ENCODE measurements around the gene GPR39. TPM values are rescaled to one million over a fixed set of nuclear protein-coding genes. Genes with fewer than 3 reads are reported as not detected.

Gene GPR39
- total RNA-seq, 1 donor from 2014 or later, result not detected

DNA sequence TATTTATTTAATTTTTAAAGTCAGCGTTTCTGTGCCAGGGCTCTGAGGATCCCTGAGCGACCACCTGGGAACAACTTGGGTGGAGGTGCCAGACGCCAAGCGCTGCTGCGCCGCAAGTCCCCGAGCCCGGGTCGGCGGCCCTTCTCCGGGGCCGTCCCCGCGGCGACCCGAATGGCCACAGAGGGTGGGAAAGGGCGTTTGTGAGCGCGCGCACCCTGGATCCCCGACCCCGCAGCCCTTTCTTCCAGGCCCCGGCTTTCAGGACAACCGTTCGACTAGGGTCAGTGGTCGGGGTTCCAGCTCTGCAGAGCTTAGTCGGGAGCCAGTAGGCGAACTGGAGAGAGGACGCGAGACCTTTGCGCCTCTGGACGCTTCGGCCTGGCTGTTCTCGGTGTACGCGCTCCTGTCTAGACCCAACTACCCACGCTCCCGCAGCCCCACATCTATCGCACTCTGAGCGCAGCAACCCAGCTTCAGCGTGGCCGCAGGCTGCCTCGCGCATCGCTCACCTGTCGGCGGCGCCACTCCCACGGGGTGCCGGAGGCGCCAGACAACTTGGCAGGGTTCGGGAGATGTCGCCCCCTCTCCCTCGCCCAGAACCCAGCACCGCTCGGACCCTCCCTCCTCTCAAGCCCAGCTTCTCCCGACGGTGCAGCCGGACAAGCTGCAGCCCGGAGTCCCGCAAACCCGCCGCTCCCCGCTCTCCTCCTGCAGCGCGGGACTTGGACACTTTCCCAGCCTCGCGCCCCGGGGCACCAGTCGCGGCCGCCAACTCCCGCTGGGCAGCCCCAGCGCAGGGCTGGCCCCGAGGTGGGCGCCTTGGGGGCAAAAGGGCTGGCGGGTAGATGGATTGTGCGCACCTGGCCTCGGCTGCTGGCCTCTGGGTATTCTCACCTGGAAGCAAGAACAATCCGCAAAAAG, 252.6 kb downstream of the GPR39 start:
- DNase-seq (ENCODE audit: low read depth, low spot score), result no peak

DNA sequence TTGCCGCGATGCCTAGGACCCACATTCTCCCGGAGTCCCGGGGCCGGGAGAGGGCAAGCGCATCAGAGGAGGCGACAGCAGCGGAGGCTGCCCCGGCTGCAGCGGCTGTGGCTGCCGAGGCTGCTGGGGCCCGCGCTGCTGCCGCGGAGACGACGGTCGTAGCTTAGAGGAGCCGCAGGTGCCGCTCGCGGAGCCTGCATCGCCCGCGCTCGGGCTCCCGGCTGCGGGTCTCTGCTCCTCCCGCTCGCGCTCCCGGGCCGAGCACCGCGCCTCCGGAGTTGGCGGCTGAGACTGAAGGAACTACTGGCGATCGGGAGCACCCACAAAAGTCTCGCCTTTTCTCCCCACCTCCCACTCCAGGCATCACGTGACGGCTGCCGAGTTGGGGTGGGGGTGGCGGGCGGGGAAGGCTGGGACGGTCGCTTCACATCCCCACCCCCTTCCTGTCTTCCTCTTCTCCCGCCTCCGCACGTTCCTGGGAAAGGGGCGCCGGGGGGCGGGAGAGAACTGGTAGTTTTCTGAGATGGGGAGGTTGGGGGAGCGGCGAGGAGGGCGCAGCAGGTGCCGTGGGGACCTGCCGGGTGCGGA, 253.4 kb downstream of the GPR39 start, which contains the start of gene LYPD1:
Gene LYPD1, minus strand, starts transcription at position 298 of the 588 bp plus-strand sequence. Its CDS starts 273 bp downstream, at position 25.
- no peak for DNase-seq (ENCODE audit: low read depth, low spot score)

DNA sequence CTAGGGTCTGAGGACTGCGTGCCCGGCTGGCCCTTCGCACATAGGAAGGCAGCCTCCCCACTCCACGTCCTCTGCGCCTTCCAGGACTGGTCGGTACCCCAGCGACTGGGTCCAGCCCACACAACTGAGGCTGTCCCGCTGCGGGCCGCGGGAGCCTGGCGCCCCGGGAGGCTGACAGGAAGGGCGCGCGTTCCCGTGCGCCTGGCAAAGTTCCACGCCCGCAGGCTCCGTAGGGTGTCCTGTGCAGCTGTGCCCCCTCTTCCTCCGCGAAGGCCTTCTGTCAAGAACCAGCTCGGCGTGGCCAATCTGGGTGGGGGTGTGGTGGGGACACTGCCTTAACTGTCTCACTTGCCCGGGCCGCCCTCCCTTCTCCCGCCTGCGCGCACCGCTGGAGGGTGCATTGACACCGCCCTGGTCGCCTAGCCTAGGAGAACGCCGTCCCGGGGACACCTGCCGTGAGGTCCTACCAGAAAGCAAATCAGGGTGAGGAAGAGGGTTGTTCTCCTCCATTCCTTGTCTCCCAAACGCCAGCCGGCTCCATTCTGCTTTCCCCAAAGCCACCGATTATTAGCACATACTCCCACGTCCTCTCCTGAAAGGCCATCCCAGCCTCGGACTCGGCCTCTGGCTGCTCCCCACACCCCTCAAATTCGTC, 254.0 kb downstream of the GPR39 start:
- DNase-seq (ENCODE audit: low read depth, low spot score), result no peak

DNA sequence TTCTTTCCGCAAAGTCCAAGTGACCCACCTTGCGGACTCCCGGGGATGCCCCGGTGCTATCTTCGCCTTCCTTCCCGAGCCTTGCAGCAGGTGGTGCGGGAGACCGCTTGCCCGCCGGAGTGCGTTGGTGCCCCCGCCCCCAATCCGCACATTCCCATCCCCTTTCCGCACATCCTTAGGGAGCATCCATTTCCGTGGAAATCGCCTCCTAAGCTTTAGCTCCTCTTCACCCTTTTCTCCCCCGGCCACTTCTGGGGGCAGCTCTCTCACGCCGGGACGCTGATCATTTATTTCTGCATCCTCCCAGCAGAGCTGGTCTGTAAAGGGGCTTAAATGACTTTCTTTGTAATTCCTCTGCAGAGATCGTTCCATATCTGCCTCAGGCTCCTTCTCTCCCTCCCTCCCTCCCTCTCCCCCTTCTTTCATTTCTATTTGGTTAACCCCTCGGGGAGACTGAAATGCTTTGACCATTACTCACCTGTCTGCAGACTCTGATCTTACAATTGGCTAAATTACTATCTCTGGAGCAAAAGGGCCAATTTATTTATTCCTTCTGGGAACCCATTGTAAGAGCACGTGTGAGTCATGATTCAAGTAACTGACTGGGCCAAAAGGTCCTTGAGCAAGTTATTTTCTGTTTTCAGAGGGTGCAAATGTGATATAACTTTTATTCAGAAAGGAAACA, 254.7 kb downstream of the GPR39 start:
- peak; percentile 78 for DNase-seq (ENCODE audit: low read depth, low spot score)

DNA sequence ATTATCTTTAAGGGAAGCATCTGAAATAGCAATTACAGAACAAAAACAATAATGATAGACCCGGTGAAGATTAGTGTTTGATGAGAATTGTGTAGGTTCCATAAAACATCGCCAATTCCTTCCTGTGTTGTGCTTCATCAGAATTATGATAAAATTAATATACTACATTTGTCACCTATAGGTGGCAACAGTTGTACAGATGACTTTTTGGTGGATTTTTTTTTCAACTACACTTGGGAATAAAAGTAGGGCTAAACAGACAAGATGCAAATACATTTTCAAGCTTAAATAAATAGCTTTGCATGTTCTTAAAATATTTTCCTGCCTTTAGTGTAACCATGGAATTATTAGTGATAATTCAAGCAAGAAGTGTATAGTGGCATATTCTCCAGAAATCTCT, 260.4 kb downstream of the GPR39 start:
- no peak for DNase-seq (ENCODE audit: low read depth, low spot score)

DNA sequence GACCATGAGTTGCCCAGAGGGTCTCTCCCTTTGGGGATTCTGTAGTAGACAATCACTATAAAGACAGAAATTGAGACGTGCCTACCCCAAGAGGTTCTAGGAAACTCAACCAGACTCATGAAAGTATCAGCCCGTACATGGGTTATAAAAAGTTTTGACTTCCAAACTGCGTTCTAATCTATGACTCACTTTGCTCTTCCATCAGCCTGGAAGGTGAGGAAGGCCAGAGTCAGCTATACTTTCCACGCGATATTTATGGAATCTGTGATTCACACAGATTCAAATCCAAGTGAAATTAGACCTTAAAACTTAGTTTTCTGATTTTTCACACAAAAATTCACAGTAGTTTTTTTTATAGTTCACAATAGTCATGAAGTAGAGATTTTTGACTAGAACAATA, 261.1 kb downstream of the GPR39 start:
- no peak for DNase-seq (ENCODE audit: low read depth, low spot score)

DNA sequence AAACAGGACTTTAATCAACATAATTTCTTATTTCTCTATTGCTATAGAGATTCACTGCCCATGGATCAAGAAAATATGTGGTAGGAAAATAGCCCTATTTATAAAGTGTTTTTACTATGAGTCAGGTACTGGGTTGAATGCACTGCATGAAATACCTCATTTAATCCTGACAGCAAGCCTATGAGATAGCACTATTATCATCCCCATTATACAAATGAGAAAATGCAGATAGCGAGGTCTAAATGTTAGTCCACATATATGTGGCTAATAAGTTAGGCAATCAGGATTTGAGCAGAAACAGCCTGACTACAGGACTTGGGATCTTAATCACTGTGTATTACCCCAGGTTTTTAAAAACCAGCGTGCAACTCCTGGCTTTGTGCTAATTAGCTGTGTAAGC, 261.9 kb downstream of the GPR39 start:
- no peak for DNase-seq (ENCODE audit: low read depth, low spot score)

DNA sequence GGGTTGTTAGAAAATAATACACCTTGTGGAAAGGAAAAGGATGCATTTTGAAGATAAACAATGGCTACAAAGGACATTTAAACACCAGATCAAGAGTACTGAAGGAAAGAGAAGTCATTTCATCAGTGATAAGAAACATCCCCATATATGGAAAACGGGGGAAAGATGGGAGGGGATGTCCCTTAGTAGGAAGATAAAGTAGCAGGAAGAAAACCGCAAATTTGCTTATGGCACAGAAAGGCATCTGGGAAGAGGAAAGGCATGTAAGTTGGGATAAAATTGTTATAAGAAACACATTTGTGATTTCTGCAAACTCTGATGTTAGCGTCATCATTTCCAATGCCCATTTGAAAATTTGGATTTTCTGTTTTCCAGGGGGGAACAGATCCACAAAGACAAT, 263.9 kb downstream of the GPR39 start:
- no peak for DNase-seq (ENCODE audit: low read depth, low spot score)

DNA sequence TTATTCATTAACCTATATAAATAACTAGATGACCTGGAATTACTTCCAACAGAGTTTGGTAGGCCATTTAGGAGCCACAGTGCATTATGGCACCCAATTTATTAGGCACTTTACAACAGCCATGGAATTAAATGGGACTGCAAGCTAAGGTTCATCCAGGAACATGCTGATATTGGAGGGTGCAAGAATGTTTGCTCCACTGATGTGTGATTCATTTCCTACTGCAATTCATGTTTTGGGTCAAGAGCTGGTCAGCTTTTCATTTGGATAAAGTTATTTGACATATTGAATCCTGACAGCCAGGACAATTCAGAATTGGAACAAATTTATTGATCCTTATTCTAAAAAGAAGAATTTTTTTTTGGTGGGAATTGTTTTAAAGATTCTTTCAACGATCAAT, 265.2 kb downstream of the GPR39 start:
- DNase-seq (ENCODE audit: low read depth, low spot score), result no peak

DNA sequence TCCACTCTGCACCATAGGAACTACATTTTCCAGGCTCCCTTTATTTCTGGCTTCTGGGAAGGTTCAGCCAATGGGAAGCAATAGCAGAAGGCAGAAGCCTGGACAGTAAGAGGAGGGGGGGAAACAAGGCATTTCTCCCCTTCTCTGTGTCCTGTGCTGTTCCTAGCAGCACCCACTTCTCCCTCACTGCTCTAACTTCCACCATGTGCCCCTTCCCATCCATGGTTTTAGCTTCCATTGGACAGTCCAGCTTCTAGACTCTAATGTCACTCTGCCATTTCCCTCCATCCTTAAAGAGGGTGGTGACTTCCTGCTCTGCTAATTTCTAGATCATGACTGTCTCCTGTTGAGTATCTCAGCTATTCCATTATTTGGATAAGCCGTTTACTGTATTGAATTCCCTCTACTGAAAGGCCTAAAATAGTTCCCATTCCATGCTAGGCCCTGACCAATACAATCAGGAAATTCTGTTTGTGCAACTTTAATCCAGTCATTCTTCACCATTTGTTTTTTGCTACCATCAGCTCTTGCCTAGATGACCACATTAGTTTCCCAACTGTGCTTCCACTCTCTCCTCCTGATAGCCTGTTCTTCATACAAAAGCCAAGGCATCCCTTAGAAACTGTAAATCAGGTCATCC, 274.2 kb downstream of the GPR39 start:
- DNase-seq (ENCODE audit: low read depth, low spot score), result no peak

DNA sequence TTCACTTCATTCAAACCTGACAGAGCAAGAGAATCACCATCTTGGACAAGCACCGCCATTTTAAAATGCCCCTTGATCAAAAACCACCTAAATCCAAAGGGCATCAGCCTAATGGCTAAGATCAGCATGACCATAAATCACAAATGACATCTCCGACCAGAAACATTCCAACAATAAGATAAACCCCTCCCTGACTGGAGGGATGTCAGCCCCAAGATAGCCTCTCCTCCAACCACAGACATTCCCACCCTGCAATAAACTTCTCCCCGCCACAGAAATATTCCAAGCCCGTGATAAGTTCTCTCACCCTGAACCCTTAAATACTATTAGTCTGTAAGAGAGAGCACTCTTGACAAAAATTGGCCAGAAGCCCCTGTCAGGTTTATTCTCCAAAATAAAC, 275.0 kb downstream of the GPR39 start:
- no peak for DNase-seq (ENCODE audit: low read depth, low spot score)

DNA sequence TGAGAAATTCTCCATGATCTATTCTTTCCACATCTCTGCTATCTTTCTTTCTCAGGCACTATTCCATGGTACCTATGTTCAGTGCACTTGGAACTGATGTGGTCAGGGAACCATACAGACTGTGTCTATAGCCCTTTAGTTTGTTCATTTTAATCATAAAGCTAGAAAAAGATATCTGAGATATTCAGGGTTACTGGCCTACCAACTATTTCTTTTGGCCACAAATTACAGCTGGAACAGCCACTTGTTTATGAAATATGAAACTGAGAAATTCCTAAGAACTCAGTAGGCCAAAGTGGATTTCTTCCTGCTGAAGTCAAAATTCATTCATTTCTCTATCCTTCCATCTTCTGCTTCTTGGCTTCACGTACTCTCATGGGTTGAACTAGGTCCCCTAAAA, 276.2 kb downstream of the GPR39 start:
- DNase-seq (ENCODE audit: low read depth, low spot score), result no peak

Measured in pulmonary artery endothelial cell (primary cell).